ENCODE measurements around the gene NFS1. TPM values are rescaled to one million over a fixed set of nuclear protein-coding genes. Genes with fewer than 3 reads are reported as not detected.

The NFS1 gene
- total RNA-seq, 1 donor from 2014 or later = 22.2 TPM

DNA sequence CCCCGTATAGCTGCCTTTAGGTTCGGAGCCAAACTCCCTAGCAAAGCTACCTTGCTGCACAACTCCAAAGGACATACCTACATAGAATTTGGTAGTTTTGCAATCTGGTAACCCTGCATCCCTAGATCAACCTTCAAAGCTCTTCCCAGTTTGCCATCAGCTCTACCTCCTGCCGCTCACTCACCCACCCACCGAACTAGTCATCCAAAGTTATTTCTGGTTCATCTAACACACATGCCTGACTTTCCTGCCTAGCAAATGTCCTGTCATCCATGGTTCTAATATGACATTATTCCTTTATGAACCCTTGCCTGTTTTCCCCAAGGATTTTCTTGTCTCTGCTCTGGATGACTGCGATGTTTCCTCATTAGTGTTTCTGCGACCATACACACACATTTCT, 61.9 kb downstream of the NFS1 start:
- Histone ChIP-seq H3K4me1 (peaks cover 19% of the 10 kb centered on the region), H3K27me3 (ENCODE audit: low read depth) (no peaks in the 10 kb centered on the region), H3K36me3 (no peaks in the 10 kb centered on the region), H3K27ac (no peak overlapping the region), H3K4me3 (no peak overlapping the region), H3K9me3 (no peaks in the 10 kb centered on the region)
- TF ChIP-seq, protein P1, sequence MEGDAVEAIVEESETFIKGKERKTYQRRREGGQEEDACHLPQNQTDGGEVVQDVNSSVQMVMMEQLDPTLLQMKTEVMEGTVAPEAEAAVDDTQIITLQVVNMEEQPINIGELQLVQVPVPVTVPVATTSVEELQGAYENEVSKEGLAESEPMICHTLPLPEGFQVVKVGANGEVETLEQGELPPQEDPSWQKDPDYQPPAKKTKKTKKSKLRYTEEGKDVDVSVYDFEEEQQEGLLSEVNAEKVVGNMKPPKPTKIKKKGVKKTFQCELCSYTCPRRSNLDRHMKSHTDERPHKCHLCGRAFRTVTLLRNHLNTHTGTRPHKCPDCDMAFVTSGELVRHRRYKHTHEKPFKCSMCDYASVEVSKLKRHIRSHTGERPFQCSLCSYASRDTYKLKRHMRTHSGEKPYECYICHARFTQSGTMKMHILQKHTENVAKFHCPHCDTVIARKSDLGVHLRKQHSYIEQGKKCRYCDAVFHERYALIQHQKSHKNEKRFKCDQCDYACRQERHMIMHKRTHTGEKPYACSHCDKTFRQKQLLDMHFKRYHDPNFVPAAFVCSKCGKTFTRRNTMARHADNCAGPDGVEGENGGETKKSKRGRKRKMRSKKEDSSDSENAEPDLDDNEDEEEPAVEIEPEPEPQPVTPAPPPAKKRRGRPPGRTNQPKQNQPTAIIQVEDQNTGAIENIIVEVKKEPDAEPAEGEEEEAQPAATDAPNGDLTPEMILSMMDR (IDR thresholded peaks at IDR 0.05) = no peak
- ATAC-seq (no peak), DNase-seq (no peak)
- intact Hi-C loops (cut with DNase I) = no loop called here

DNA sequence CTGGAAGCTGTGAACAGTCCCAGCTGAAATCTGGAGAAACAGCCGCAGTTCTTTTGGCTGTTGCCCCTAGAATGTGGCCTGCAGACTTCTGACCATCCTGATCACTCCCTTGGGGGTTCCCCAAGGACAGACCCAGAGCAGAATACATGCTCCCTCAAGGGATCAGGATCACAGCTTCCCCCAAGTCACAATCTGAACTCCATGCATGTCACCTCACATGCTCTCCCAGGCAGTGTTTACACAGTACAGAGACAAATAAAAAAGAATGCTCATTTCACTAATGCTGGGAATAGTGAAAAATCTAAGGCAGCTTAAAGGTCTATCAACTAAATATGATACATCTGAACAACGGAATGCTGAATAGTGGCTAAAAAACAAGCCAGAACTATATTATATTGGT, 63.1 kb downstream of the NFS1 start:
- DNase-seq (no peak), ATAC-seq (no peak)
- Histone ChIP-seq H3K4me1 (peaks cover 16% of the 10 kb centered on the region), H3K27ac (no peak overlapping the region), H3K9me3 (no peaks in the 10 kb centered on the region), H3K36me3 (peaks cover 10% of the 10 kb centered on the region), H3K4me3 (no peak overlapping the region), H3K27me3 (ENCODE audit: low read depth) (no peaks in the 10 kb centered on the region)
- intact Hi-C loops (cut with DNase I) = no loop called here
- TF ChIP-seq, protein P1 (IDR thresholded peaks at IDR 0.05) = no peak

DNA sequence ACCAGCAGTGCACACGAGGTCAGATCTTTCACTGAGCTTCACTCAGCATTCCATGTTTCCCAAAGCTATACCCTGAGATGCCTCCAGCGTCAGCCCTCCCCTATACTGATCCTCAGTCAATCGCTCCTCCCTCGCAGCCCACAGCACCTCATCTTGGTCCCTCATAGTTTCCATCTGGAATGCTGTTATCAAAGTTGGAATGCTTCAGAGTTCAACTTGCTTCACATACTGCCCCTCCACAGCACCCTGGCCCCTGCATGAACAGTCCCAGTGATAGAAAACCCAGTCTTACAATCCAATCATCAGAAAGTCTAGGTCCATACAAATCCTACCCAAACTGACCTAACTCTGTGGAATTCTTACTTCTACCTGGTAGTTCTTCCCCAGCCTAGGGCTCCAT, 63.5 kb downstream of the NFS1 start:
- TF ChIP-seq, protein P1 (IDR thresholded peaks at IDR 0.05) = no peak
- no peaks in the 10 kb centered on the region for H3K27me3 ChIP-seq (ENCODE audit: low read depth)
- H3K4me1 ChIP-seq = peaks cover 16% of the 10 kb centered on the region
- peaks cover 14% of the 10 kb centered on the region for H3K36me3 ChIP-seq
- H3K9me3 ChIP-seq = no peaks in the 10 kb centered on the region
- intact Hi-C loops (cut with DNase I) = no loop called here
- H3K4me3 ChIP-seq = no peak overlapping the region
- DNase-seq (no peak), ATAC-seq (no peak)
- no peak overlapping the region for H3K27ac ChIP-seq

DNA sequence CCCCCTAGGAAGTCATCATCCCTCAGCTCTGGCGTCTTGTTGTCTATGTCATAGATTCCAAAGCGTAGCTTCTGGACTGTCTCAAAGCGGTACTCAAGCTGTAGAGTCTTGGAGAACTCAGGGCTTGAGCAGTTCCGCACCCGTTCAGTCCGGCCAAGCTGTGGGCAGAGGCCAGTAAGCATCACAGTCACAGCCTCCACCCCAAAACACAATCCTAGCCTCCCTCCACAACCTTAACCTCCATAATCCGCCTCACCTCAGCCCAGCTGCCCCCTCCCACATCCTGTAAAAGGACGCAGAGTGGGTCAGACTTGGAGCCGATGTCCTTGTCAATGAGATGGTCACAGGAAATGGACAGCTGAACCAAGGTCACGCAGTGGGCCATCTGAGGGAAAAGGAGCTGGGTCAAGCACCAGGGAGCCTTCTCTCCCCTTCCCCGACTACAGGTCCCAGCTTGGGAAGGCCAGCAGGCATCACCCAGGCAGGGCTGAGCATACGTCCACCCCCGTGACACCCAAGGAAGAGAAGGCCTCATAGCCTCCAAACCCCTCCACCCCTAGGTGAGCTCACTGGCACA, 66.5 kb downstream of the NFS1 start:
- no peaks in the 10 kb centered on the region for H3K27me3 ChIP-seq (ENCODE audit: low read depth)
- TF ChIP-seq, protein P1 (IDR thresholded peaks at IDR 0.05) = no peak
- no peak for DNase-seq
- no peak overlapping the region for H3K4me3 ChIP-seq
- no peak for ATAC-seq
- H3K27ac ChIP-seq = no peak overlapping the region
- peaks cover 44% of the 10 kb centered on the region for H3K36me3 ChIP-seq
- intact Hi-C loops (cut with DNase I) = no loop called here
- H3K9me3 ChIP-seq = no peaks in the 10 kb centered on the region
- H3K4me1 ChIP-seq = peaks cover 21% of the 10 kb centered on the region

DNA sequence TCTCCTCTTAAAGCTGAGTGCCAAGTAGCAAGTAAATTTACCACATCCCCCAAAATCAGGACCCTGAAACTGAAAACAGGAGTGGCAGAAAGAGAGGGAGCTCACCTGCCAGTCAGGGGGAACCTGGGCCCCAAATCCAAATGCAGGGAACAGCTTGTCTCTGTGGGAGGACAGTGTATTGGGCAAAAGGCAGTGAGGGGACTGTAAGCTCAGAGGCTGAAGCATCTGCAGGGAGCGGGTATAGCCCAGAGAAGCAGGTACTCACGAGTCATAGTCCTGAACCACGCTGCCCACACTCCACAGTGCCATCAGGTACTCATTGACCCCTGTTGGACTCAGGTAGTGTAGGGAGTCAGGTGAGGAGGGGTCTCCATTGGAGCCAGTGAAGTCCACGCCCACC, 68.5 kb downstream of the NFS1 start:
- ATAC-seq (no peak), DNase-seq (no peak)
- no peaks in the 10 kb centered on the region for H3K27me3 ChIP-seq (ENCODE audit: low read depth)
- TF ChIP-seq, protein P1 (IDR thresholded peaks at IDR 0.05) = no peak
- no peaks in the 10 kb centered on the region for H3K9me3 ChIP-seq
- H3K36me3 ChIP-seq = peaks cover 64% of the 10 kb centered on the region
- no peak overlapping the region for H3K4me3 ChIP-seq
- H3K27ac ChIP-seq = no peak overlapping the region
- peaks cover 13% of the 10 kb centered on the region for H3K4me1 ChIP-seq
- intact Hi-C loops (cut with DNase I) = no loop called here

Measured in lower lobe of right lung (tissue), 2 donors.